AG10803 (cell line): ENCODE results near the gene ZDHHC7.

Source experiments
- DNase-seq: peaks from one replicate; pipeline ENCODE4 v3.0.0; 2010; ENCODE audit warnings: low read depth
- H3K4me3 ChIP-seq: 2 replicates; pipeline ENCODE4 v1.5.1; 2011; ENCODE audit warnings: mild to moderate bottlenecking, low read length, control low read depth
- TF ChIP-seq, protein P1 (sequence below): conservative IDR thresholded peaks from 2 replicates; pipeline ENCODE4 v1.5.1; 2011; ENCODE audit warnings: mild to moderate bottlenecking, low read length, control low read depth, inconsistent platforms

Gene ZDHHC7

DNA sequence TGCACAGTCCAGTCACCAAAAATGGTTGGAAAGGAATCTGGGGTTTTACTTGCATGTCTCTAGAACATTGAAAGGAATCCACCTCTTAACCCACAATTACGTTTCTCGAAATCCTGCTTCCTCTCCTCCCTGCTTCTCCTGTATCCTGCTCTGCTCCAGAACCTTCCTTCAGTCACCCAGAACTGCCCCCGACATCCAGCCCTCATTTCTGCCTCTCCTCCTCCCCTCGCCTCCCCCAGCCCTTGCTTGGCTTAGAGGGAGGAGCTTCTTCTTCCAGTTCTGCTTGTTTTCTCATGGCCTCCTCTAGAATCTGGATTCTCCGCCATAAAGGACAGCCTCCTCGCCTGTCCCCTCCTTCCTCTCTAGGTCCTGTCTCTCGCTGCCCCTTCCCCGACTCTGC lies 48.3 kb downstream of the ZDHHC7 start:
- no peak overlapping the region for H3K4me3 ChIP-seq
- DNase-seq = no peak
- TF ChIP-seq, protein P1, sequence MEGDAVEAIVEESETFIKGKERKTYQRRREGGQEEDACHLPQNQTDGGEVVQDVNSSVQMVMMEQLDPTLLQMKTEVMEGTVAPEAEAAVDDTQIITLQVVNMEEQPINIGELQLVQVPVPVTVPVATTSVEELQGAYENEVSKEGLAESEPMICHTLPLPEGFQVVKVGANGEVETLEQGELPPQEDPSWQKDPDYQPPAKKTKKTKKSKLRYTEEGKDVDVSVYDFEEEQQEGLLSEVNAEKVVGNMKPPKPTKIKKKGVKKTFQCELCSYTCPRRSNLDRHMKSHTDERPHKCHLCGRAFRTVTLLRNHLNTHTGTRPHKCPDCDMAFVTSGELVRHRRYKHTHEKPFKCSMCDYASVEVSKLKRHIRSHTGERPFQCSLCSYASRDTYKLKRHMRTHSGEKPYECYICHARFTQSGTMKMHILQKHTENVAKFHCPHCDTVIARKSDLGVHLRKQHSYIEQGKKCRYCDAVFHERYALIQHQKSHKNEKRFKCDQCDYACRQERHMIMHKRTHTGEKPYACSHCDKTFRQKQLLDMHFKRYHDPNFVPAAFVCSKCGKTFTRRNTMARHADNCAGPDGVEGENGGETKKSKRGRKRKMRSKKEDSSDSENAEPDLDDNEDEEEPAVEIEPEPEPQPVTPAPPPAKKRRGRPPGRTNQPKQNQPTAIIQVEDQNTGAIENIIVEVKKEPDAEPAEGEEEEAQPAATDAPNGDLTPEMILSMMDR = no peak

DNA sequence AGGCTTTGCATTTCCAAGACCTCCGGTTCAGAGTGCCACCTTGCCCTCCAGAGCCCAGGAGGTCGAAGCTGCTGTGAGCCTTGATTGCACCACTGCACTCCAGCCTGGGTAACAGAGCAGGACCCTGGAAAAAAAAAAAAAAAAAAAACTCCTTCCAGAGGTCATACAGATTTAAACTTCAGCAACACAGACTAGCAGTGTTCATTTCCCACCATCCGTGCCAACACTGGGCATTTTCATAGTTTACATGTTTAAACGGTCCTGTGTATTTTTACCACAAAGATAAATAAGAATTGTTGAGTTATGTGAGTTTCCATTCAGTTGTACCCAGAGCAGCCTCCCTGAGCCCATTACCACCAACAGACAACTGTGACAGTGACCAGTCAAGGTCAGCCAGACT lies 50.4 kb downstream of the ZDHHC7 start:
- TF ChIP-seq, protein P1 = no peak
- DNase-seq = no peak
- no peak overlapping the region for H3K4me3 ChIP-seq

DNA sequence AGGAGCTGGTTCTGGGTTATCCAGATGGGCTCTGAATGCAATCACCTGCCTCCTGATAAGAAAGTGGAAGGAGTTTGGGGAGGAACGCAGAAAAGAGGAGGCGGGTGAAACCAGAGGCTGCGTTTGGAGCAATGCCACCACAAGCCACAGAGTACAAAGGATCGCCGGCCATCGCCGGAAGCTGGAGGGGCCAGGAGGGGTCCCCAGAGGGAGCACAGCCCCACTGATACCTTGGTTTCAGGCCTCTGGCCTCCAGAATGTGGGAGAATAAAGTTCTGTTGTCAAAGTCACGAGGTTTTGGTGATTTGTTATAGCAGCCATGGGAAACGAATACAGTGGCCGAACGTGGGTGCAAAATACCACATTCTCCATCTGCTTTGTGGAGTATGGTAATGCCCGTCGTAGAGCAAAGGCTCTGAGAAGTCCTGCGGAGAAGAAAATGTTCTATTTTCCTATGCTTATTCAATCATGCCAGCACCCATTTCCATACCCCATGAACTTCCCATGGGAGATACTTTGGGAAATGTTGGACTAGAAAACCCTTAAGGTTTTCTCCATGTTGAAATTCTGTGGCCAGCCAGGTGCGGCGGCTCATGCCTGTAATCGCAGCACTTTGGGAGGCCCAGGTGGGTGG lies 51.4 kb downstream of the ZDHHC7 start:
- no peak overlapping the region for H3K4me3 ChIP-seq
- DNase-seq = no peak
- TF ChIP-seq, protein P1 = no peak

DNA sequence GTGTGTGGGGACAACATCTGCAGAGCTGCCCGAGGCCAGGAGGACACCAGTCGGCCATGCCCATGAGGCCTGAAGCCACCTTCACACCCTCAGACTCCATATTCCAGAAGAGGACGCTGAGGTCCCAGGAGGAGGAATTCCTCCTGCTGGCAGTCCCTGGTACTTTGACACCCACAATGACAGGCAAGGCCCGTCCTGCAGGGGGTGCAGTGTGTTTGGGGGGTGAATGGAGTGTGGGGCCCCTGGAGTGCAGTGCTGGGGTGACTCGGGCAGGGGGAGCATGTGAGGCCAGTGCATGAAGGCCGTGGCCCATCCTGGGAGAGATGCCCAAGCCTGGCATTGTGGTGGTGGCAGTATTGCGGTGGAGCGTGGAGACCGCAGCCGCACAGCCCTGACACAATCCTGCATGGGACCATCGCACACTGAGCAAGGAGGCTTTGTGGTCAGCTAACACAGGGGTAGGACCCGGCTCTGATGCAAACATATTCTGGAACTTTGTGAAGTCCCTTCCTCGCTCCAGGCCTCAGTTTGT lies 52.2 kb downstream of the ZDHHC7 start:
- DNase-seq = no peak

DNA sequence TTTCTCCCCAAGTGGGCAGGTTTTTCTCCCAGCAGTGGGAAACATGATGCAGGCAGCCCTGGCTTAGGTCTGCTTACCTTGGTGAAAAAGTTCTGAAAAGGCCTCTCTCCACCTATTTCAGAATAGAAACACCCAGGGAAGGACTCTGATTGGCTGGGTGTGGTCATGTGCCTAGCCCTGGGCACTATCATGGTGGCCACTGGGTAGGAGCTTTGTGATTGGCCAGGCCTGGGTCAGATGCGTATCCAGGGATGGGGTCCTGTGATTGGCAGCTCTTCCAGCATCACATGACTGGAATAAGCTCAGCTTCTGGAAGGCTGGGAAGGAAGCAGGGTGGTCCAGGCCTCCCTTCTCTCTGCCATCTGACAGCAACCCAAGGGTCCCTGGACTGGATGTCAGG lies 53.5 kb downstream of the ZDHHC7 start:
- no peak overlapping the region for H3K4me3 ChIP-seq
- TF ChIP-seq, protein P1 = no peak
- no peak for DNase-seq

More for the DNA sequence above, 52.2 kb downstream of the ZDHHC7 start:
- no peak overlapping the region for H3K4me3 ChIP-seq
- TF ChIP-seq, protein P1 = peak; percentile 26; the same call in 1 of the 2 replicates

DNA sequence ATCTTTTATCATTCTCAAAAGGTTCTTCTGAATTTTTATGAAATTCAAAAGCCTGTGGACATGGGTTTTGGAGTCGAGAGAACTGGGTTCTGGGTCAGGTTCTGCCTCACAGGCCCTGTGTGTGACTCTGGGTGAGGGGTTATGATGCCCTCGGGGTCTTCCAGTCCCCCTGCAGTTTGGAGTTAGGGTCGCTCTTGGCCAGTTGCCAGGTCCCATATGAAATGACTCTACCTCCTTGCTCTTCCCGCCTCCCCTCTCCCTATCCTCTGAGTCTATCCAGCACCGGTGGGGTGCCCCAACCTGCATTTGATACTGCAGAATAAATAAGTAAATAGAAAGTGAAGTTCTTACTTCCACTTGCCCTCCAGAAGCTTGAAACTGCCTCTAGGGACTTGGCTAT lies 54.1 kb downstream of the ZDHHC7 start:
- no peak overlapping the region for H3K4me3 ChIP-seq
- no peak for DNase-seq
- TF ChIP-seq, protein P1 = no peak

DNA sequence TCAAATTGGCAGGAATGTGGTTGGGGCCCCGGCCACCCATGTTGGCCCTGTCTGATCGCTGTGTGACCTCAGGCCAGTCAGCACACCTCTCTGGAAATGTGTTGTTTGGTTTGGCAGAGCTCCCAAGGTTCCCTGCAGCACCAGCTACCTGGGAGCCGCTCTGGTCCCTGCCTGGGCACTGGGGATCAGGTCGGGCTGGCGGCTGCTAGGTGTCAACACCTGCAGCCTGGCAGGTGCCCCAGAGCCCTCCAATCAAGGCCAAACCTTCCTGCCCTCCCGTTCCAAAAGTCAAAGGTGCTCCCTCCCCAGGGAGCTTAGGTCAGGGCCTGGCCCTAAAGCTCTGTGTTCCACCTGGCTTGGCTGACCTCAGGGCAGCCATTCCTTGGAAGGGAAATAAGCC lies 55.9 kb downstream of the ZDHHC7 start:
- TF ChIP-seq, protein P1 = no peak
- no peak overlapping the region for H3K4me3 ChIP-seq
- DNase-seq = no peak
